ENCODE measurements around the gene ETFA.

The ETFA gene

GRCh38 chr15:76174654-76175053 lies 136.6 kb downstream of the ETFA start:
- Histone ChIP-seq H3K27me3 (no peaks in the 10 kb centered on the region; the same call in 1 of the 2 replicates), H3K36me3 (no peaks in the 10 kb centered on the region), H3K4me1 (no peaks in the 10 kb centered on the region), H3K4me3 (ENCODE audit: low read depth, low read length) (no peak overlapping the region), H3K9me3 (no peaks in the 10 kb centered on the region)
- TF ChIP-seq CTCF (IDR thresholded peaks at IDR 0.05; ENCODE audit: low read depth, low read length), result no peak
- DNase-seq, result no peak

DNA sequence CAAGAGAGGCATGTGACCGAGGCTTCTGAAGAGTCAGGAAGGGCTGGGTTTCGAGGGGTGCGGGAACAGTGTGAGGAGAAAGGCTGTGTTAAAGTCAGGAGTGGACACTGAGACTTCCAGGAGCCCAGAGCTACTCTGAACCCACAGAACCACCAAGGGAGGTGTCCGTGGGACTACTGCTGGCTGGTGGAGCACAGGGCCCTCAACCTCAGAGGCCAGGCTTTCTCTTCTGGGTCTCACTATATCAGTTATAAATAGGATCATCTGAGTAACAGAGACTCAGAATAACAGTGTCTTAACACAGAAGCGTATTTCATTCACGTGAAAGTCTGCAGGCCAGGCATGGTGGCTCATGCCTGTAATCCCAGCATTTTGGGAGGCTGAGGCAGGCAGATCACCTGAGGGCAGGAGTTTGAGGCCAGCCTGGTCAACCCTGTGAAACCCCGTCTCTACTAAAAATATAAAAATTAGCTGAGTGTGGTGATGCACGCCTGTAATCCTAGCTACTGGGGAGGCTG lies 137.9 kb downstream of the ETFA start:
- no peak overlapping the region for H3K4me3 ChIP-seq (ENCODE audit: low read depth, low read length)
- TF ChIP-seq CTCF (IDR thresholded peaks at IDR 0.05; ENCODE audit: low read depth, low read length), result no peak
- no peaks in the 10 kb centered on the region; the same call in 1 of the 2 replicates for H3K27me3 ChIP-seq
- DNase-seq, result no peak
- H3K4me1 ChIP-seq, result no peaks in the 10 kb centered on the region
- no peaks in the 10 kb centered on the region for H3K9me3 ChIP-seq
- H3K36me3 ChIP-seq, result no peaks in the 10 kb centered on the region

DNA sequence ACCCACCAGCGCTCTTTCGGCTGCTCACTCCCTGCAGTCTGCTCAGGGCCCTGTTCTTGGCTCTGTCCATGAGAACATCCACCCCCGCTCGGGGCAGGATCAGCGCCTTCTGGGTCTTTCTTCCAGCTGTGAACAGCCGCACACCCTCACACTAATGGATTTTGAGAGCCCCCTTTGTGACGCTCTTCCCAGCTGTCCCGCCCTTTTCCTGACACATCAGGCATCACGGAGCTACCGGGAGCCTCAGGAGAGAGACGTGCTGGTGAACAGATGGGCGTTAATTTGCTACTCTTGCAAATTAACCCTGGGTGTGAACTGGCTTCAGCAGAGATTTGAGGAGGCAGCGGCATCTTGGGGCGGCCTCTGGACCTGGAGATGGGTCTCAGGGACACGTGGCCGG lies 138.5 kb downstream of the ETFA start:
- TF ChIP-seq CTCF (IDR thresholded peaks at IDR 0.05; ENCODE audit: low read depth, low read length), result no peak
- H3K36me3 ChIP-seq, result no peaks in the 10 kb centered on the region
- no peaks in the 10 kb centered on the region for H3K9me3 ChIP-seq
- DNase-seq, result no peak
- H3K4me1 ChIP-seq, result no peaks in the 10 kb centered on the region
- no peak overlapping the region for H3K4me3 ChIP-seq (ENCODE audit: low read depth, low read length)
- H3K27me3 ChIP-seq, result no peaks in the 10 kb centered on the region

DNA sequence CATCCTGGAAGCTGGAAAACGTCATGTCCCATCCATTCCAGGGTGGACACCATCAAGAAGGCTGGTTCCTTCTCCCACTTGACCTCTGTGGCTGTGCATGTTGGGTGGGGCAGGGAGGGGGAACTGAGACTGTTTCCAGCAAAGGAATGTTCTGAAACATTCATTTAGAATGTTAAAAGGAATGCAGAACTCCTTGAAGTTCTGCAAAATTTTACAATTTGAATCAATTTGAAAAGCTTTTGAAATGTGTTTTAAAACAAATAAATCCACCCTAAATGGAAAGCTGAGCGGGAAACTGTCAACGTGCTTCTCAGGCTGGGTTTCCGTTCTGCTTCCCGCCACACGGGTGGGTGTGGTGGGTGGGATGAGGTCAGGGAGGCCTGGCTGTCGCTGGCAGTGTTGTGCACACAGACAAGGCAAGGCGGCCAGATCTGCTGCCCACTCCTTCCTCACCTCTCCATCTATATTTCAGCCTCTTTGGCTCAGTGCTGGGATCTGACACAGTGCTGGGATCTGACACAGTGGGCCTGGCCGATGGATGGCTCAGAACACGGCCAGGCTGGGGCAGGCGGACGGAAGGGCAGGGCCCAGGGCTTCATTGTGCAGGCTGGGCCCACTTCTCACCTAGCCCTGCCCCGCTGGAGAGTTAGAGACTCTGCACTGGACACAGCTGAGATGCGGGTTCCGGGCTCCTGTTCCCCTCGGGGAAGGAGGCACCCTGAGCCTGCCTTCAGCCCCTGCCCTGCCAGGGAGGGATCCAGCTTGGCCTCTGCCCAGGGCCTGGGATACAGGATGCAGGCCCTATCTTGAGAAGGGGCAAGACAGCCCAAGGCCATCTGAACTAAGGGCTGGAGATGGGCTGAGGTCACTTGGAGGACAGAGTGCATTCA lies 141.1 kb downstream of the ETFA start:
- DNase-seq, result no peak
- no peaks in the 10 kb centered on the region for H3K27me3 ChIP-seq

DNA sequence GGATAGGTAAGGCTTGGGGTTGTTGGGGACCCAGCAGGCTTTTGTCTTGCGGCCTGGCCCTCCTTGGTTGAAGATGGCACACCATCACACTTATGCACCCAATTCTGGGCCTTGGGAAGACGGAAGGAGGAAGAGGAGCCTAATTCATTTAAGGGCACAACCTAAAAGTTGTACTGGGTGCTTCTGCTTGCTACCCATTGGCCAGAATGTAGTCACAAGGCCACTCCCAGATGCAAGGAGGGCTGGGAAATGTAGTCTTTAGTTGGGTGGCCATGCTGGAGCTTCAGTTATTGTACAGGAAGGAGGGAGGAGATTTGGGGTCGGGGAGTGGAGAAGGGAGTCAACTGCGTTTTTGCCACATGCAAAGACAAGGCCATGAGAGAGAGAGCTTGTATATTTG lies 142.3 kb downstream of the ETFA start:
- no peaks in the 10 kb centered on the region for H3K27me3 ChIP-seq
- H3K36me3 ChIP-seq, result no peaks in the 10 kb centered on the region
- no peak overlapping the region for H3K4me3 ChIP-seq (ENCODE audit: low read depth, low read length)
- no peaks in the 10 kb centered on the region for H3K4me1 ChIP-seq
- DNase-seq, result no peak
- TF ChIP-seq CTCF (IDR thresholded peaks at IDR 0.05; ENCODE audit: low read depth, low read length), result no peak
- no peaks in the 10 kb centered on the region for H3K9me3 ChIP-seq

More for the DNA sequence above, 141.1 kb downstream of the ETFA start:
- TF ChIP-seq CTCF (IDR thresholded peaks at IDR 0.05; ENCODE audit: low read depth, low read length), result no peak
- no peak overlapping the region for H3K4me3 ChIP-seq (ENCODE audit: low read depth, low read length)
- no peaks in the 10 kb centered on the region for H3K36me3 ChIP-seq
- no peaks in the 10 kb centered on the region for H3K9me3 ChIP-seq
- H3K4me1 ChIP-seq, result no peaks in the 10 kb centered on the region

Data from BE2C (cell line).